Stimulated activated CD4-positive, alpha-beta T cell treated with anti-CD3 and anti-CD28 coated beads, Interleukin-12 subunit alpha, Interleukin-12 subunit beta, amount 100 ng/mL, for 24 hours (primary cell): ENCODE results near the gene PCP4.

Experiments
- DNase-seq, 2 experiments: peaks; one replicate each; pipeline ENCODE4 v3.0.0-alpha.2; 2020; ENCODE audit warnings: low read depth in 2 of 2

PCP4 gene

DNA sequence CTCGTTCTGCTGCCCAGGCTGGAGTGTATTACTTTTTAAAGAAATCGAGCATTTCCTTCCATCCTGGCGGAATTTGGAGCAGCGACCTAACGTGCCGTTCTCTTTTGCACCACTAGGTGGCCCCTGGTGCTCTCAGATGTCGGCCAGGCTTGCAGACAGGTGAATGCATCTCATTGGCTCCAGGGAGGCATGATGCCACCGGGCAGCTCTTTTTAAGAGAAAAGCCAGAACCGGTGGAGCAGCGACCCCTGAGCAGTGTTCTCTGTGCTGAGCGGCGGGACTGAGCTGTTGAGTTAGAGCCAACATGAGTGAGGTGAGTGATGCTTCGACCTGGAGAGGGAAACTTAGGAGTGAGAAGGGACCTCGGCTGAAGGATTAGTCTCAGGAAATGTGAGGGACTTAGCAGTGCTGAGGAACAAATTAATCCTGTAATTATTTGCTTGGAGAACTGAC lies at the start of gene PCP4:
PCP4 (plus strand) TSS at position 241 of the 453 bp plus-strand sequence; CDS start at position 305, 64 bp downstream.
- peak in 1 of 2 experiments; percentile 42 for DNase-seq

DNA sequence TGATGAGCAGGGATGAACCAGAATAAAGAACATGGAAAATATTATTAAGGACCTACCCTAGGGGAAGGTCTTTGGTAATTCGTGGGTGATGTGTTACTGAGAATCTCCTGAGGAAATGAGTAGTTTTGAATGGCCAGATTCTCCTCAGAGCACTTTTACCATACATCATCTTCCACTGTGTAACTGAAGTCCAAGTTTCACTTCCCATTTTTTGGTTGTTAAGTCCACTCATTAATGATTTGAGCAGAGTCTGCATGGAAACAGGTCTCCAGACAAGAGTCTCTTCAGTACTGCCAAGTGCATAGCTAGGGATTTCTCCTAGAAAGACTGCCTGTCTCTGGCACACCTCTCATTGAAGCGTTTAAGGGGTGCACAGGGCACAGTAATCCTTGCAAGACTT lies 48.7 kb upstream of the PCP4 start:
- DNase-seq = no peak

DNA sequence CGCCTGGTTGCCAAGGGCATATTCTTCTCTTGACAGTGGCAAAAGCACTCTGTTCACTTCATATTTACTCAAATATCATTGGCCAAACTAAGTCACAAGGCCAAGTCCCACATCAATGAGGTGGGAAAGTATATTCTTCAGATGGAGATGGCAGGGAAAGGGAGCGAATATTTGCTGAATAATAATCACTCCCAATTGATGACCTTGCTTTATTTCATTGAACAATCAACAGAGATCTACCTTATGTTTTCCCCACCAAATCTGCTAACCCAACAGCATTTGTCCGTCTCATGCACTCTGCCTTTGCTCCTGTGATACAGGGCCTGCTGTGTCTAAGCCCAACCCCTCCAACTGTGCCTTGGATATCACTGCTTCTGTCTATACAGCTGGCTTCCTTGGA lies 45.2 kb upstream of the PCP4 start:
- DNase-seq = no peak

DNA sequence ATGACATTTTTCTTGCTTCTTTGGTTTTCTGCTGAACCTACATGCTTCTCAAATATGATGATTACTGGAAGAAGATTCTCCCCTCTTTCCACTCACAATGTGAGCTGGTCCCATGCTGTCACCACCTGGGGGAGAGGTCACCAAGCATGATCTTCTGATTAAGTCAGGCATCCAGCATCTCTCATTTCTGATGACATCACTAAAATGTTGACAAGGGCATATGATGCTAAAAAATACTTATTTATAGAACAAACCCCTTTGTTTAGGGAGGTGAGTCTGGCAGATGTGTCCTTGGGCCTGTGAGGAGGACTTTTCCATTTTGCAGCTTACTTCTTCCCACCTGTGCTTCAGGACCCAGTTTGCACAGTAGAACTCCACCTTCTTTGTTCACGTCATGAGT lies 42.0 kb upstream of the PCP4 start:
- no peak for DNase-seq

DNA sequence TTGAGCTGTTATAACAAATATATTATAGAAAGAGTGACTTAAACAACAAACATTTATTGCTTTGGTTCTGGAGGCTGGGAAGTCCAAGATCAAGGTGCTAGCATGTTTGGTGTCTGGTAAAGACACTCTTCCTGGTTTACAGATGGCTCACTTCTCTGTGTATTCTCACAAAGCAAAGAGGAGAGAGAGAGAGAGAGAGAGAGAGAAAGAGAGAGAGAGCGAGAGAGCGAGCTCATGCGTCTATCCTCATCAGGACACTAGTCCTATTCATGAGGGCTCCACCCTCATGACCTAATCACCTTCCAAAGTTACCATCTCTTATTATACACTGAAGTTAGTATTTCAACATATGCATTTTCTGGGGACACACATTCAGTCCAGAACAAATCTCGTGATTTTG lies 32.7 kb upstream of the PCP4 start:
- no peak for DNase-seq

DNA sequence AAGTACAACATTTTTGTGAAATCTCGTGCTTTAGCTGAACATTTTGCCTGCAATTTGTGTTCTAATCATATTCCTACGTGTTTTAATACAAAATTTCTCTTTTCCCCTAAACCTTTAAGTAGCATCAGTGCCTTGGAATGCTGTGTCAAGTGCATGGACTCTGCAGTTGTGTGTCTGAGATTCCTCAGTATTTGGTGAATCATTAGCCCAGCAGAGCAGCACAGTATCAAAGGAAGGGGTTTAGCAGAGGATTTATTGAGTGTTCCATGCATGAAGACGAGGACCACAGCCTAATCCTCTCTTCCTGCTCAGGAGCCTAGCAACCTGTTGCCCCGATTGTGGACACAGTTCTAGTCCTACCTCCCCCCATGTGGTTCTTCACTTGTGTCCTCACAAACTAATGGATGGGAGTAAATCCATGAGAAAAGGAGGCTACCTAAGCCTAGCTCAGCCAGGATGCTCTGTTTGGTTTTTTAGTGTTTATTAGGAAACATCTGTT lies 29.3 kb upstream of the PCP4 start:
- DNase-seq = no peak

DNA sequence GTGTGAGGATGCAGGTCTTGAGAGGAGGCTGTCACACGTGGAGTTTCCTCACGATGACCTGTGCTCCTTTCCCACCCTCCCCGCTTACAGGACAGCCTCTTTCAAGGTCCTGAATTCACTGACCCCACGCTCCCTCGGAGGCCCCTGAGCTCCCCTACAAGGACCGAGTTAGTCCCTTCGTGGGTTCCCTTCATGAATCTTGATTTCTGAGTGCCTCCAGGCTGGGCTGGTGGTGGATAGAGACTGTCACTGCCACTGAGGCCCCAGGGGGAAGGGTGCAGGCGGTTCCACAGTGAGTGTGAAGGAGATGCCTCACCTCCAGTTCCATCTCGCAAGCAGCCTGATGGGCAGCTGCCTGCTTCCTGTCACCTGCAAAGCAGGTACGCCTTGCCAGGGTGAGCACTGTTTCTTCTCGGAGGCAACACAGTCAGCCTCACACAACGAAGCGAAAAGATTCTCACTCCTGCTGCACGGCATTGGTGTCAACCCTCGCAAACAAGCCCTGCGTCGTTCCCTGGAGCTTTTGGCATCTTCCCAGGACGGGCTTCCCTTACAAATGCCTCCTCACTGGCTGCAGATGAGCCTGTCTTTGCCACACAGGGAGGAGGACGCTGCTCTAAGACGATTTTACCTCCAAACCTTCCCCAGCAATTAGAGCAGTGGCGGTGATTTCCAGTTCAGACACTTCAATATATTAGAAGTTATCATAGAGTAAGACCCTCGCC lies 26.7 kb upstream of the PCP4 start:
- no peak for DNase-seq

DNA sequence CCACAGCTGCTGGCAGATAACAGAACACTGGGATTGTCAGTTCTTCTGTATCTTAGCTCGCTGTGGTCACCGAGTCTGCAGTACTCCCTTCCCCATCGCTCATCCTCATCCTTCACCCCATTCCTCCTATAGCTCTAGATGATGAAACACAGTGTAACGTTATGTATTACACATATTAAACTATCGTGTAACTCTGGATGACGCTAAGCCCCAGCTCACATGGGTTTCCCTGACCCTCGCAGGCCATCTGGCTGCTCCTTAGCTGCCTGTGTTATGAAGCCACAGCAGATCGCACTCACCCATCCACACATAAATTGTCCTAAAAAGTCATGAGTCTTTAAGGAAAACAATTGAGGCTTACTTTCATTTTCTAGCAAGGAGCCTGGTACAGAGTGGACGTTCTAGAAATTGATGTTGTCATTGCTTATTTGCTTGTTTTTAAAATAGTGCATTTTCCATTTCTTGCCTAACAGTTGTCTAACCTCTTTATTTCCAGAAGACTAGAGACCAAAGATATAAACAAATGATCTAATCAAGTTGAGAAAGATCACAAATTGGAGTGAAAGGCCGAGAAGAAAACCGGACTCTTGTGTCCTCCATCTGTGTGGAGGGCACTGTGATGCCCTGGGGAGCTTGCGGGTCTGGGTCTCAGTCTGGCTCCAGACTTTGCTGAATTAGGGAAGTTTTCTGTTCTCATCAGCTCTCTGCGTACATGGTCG lies 24.3 kb upstream of the PCP4 start:
- no peak for DNase-seq

DNA sequence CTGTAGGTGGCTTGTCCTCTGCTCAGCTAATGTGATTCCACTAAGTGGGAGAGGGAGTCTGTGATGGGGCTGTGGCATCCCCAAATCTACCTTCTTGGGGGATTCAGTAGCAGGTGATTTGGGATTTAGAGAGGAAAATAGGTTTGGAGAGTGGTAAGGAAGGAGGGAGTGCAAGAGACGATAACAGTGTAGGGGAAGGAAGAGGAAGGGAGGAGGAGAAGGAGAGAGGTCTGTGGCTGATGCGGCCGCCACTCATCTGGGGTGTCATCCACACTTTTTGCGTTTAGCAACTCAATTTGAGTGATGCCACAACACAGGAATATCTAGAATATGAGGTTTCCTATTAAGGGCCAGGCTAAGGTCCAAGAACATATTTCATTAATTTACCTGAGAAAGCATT lies 23.8 kb upstream of the PCP4 start:
- DNase-seq = no peak

DNA sequence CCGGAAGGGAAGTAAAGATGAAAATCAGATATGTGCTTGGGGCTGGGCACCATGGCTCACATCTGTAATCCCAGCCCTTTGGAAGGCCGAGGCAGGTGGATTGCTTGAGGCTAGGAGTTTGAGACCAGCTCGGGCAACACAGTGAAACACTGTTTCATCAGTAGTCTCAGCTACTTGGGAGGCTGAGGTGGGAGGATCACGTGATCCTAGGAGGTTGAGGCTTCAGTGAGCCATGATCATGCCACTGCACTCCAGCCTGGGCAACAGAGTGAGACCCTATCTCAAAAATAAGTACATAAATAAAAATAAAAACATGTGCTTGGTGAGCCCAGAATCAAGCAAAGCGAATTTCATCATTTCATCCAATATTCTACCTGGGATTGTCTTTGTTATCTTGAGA lies 23.3 kb upstream of the PCP4 start:
- DNase-seq = no peak

DNA sequence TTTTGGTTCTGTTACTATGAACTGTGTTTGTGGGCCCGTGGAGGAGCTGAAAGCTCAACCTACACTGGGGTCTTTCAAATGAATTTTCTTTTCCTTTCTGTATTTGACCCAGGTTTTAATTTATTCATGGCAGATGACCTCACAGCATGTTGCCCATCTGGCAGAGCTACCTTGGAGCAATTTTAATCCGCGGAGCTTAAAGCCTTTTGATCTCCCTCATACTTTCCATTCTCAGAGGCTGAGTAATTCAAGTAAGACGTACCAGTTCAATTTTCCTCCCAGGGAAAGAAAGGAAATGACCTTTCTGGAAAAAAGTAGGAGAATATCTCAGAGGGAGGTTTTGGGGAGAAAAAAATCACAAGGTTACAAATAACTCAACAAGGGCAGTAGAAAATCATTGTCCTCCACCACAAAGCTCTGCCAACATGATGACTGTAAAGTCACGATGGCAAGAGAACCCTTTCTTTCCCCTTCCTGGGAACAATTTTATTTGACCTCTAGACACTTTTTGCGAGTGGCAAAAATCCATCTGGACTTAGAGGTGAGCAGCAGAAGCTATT lies 21.6 kb upstream of the PCP4 start:
- DNase-seq = no peak

DNA sequence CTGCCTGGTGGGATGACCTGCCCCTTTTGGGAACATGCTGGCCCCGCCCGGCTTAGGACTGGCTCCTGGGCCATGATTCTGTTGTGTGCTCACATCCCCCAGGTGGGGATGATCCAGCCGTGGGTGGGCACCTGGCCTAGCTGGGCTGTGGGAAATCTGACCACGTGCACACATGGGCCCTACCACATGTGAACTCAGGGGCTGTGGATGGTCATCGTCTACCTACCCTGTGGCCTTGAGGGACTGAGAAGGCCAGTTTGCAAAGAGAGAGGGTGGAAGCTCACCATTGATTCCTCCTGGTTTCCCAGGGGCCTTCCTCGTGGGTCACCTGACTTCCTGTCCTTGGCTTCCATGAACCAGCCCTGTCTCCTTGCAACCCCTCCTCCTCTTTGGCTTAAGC lies 19.4 kb upstream of the PCP4 start:
- DNase-seq = no peak

DNA sequence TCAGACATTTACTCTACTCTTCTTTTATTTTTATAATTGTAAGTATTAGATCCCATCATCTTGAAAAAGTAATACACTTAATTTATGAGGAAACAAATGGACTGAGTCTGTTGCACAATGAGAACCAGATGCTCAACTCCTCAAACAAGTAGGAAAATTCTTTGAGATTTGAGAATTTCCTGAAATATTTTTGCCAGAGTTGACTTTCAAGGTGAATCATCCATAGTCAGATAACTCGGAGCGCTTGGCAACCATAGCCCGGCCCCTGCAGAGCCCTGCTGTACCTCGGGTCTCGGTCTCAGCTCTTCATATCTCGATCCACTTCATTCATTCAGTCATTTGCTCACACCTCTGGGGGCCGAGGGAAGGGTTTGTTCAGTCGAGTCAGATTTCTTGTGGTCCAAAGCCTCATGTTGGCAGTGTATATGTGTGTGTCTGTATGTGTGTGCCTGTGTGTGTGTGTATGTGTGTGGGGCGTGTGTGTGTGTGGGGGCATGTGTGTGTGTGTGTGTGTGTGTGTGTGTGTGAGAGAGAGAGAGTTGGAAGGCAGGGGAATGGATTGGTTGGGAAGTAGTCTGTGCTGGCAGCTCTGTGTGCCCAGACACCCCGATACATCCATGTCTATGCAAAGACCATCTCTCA lies 18.1 kb upstream of the PCP4 start:
- DNase-seq = no peak

DNA sequence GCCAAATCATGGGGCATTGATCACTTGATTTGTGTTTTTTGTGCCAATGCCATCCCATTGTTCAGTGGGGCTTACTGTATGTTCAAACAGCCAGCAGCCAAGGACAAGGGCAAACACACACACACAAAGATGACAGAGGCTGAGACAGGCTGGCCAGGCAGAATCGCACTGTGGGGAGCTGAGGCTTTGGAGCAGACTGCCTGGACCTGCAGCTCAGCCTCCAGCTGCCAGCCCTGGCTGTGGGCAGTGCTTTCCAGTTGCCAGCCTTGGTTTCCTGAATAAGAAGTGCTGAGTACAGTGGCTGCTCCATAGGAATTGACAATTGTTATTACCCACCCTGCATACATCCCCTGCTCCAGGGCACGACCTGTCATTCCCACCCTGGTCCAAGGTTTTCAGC lies 16.9 kb upstream of the PCP4 start:
- no peak for DNase-seq

DNA sequence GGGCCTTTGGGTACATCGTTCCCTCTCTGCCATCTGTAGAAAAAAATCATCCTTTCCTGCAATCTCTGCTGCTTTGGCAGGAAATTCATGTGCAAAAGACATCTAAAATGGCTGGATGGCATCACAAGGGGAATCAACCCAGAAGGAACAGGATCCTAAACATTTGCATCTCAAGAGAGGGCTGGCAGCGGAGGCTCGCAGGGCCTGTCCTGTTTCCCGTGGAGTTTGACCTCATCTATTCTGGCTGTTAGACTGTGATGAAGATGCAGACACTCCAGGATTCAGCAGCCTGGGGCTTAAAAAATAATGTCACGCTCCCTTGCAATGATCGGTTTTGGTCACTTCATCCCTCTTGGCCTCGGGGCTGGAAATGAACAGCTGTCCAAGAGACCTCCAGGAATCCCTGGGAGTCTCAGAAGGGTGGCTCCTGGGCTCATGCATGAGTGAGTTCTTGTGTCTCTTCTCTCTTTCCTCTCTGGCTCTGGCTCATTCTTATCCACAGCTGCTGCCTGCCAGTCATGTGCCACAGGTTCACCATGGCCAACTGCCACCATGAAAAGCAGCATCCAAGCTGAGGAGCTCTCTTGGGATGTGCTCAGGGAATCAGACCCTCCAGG lies 16.1 kb upstream of the PCP4 start:
- DNase-seq = no peak

DNA sequence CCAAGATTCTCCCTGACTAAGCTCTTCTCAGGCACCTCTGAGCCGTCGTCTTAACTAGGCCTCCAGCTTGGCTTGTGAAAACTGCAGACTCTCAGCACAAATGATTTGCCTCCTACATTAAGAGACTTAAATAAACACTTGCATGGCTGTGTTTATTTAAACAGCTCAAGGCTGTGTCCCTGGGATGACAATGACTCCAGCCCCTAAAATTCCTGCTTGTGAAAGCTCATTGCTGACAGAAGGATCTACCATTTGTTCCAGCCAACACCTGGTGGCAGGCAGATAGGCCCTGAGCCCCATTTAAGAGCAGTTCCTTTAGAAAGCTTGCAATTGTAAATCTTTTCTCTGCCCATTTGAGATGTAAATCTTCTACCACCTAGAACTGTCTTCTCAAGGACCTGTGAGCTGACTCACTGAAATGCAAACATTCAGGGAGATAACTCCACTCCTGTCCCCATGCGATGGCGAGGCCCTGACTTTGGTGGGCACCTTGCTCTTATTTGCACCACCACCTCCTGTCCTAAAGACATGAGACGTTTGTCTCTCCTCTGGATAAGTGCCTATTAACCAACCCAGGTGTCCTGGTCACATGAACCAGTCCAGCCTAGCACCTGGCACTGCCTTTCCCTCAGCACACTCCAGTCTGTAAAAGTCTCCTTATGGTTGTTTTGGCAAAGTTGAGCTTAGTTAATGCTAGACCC lies 15.1 kb upstream of the PCP4 start:
- DNase-seq = no peak

DNA sequence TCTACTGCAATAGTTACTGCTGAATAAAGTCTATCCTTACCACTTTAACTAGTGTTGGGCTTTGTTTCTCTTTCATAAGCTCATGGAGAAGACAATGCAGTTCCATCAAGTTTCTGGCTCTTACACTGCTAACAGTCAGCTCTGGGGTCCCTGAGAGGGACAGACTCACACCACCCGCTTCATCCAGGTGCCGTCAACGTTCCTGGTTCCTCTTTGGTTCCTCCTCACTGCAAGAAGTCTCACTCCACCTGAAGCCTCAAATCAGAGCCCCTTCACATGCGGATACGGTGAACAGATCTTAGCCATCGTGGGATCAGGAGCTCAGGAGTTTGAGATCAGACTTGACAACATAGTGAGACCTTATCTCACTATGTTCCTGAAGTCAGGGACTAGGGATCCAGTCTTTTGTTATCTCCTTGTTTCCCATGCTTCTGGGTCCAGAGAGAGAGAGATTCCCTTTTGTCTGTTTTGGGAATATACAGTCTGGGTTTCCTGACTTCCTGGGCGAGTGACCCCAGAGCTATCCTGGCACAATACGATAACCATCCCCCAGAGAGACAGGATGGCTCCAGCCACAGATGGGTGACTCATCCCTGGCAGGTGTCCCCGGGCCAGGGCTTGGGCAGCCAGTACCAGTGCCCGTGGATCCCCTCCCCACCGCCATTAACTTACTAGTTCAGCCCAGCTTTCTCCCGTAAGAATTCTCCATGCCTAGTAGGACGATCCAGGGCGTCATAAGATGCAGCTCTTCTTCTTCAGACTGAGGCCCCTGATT lies 14.3 kb upstream of the PCP4 start:
- no peak for DNase-seq

DNA sequence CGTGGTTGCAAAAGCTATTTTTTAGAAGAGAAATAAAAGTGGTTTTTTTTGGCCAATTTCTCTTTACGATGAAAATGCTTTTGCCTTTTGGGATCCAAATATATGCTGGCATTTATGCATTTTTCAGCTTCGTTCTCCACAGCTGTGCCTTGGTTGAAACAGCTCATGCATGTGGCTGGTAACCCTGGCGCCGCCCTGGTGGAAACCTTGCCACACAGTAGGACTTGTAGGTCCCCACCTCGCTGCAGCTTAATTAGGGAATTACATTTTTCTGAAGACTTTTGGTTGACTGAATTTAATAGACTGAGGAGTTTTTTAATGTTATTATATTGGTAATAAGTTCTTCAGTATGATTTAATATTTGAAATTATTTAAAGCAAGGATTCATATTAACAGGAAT lies 12.7 kb upstream of the PCP4 start:
- no peak for DNase-seq

DNA sequence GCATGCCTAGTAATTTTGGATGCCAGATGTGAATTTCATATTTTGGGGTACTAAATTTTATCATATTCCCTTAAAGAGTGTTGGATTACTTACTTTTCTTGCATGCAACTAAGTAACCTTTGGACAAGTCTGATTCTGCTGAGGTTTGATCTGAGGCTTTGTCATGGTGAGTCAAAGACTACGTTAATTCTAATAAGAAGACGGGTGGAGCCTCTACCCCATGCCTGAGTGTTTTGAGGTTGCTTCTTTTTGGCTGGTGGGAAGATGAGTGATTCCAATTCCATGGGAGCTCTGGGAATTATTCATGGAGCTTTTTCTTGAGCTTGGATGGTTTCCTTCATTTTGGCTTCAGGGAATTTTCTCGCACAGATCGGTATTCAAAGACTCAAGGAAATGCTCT lies 11.6 kb upstream of the PCP4 start:
- no peak for DNase-seq

DNA sequence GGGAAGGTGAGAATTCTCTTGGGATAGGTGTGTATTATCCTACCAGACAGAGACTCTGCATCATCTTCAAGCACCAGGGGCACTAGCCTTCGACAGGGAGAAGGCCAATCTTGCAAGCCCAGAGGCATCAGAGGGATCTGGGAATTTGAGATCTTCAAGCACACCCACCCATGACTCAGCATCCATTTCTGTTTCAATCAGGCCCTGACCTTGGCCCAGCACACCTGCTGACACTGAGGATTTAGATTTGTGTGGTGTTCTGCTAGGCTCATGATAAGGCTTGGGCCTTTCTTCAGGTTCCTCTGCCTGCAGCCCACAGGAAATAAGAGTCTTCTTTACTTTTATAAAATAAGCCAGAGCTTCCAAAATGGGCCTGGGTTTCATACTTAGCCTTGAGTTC lies 6.6 kb upstream of the PCP4 start:
- DNase-seq = no peak

DNA sequence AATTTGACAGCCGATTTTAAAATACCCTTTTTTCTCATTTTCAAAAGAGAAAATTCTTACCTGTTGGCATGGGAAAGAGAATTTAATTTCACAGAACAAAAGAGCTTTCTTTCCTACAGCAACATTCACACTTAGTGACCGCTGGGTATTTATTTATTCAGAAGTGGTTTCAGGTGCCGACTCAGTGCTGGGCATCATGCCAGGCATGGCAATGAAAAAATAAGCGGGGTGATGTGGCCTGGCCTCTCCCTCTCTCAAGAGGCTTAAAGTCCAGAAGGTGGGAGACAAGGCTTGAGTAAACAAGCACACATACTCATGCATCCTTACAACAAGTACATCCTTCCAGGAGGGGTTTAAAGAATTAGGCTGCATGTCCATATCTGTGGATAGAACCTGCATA lies 4.1 kb upstream of the PCP4 start:
- DNase-seq = no peak
